SIG-M5 (cell line): Measurements from ENCODE around the gene PJA2.
A peak's percentile ranks its signal among the peaks of the same experiment; 100 is the strongest.

ENCODE experiments used
- DNase-seq: peaks from one replicate; lab custom pipeline; 2025; lab: John Stamatoyannopoulos, UW

Gene PJA2

GRCh38 chr5:109350537-109351270 is 59.1 kb downstream of the PJA2 start:
- DNase-seq, result no peak

- no peak for DNase-seq
These were observed 60.4 kb downstream of the PJA2 start for GRCh38 chr5:109349388-109349787.

GRCh38 chr5:109347252-109347888 is 62.4 kb downstream of the PJA2 start:
- no peak for DNase-seq

GRCh38 chr5:109345699-109346098 is 64.1 kb downstream of the PJA2 start:
- DNase-seq, result no peak

GRCh38 chr5:109340351-109340750 is 69.4 kb downstream of the PJA2 start:
- DNase-seq, result no peak

- DNase-seq, result no peak
These were observed 74.7 kb downstream of the PJA2 start for GRCh38 chr5:109335114-109335513.

GRCh38 chr5:109334056-109334455 is 75.7 kb downstream of the PJA2 start:
- no peak for DNase-seq

GRCh38 chr5:109329333-109330237 is 80.2 kb downstream of the PJA2 start:
- no peak for DNase-seq

- no peak for DNase-seq
These were observed 81.1 kb downstream of the PJA2 start for GRCh38 chr5:109328626-109329025.

- no peak for DNase-seq
These were observed 82.2 kb downstream of the PJA2 start for GRCh38 chr5:109327570-109327969.

- DNase-seq, result no peak
These were observed 82.9 kb downstream of the PJA2 start for GRCh38 chr5:109326919-109327318.

- DNase-seq, result no peak
These were observed 84.3 kb downstream of the PJA2 start for GRCh38 chr5:109325456-109325855.

GRCh38 chr5:109324931-109325330 is 84.8 kb downstream of the PJA2 start:
- DNase-seq, result peak; percentile 58

GRCh38 chr5:109324351-109324750 is 85.4 kb downstream of the PJA2 start:
- DNase-seq, result no peak

GRCh38 chr5:109322694-109323093 is 87.1 kb downstream of the PJA2 start:
- DNase-seq, result no peak

- no peak for DNase-seq
These were observed 90.4 kb downstream of the PJA2 start for GRCh38 chr5:109319351-109319750.

- peak; percentile 9 for DNase-seq
These were observed 91.2 kb downstream of the PJA2 start for GRCh38 chr5:109318455-109319108.

GRCh38 chr5:109316634-109317033 is 93.1 kb downstream of the PJA2 start:
- DNase-seq, result no peak

- DNase-seq, result no peak
These were observed 94.5 kb downstream of the PJA2 start for GRCh38 chr5:109315245-109315644.

- no peak for DNase-seq
These were observed 96.6 kb downstream of the PJA2 start for GRCh38 chr5:109313127-109313526.

- no peak for DNase-seq
These were observed 97.1 kb downstream of the PJA2 start for GRCh38 chr5:109312695-109313094.

- no peak for DNase-seq
These were observed 99.5 kb downstream of the PJA2 start for GRCh38 chr5:109310315-109310714.
